Stimulated activated effector memory CD8-positive, alpha-beta T cell treated with anti-CD3 and anti-CD28 coated beads, Interleukin-12 subunit alpha, Interleukin-12 subunit beta, amount 100 ng/mL, for 72 hours (primary cell): Measurements from ENCODE around the gene SPRED1.

ENCODE experiments used
- ATAC-seq: fragments of 150-1000 bp; cut with Tn5 transposase; 2 replicates; pipeline ENCODE4 v1.10.0; 2021
- DNase-seq, 2 donors: peaks; one replicate each; pipeline ENCODE4 v3.0.0; 2021 to 2022; ENCODE audit warnings: low spot score in 2 of 2
- H3K27ac Mint-ChIP-seq: one replicate; pipeline ENCODE4 v1.8.0; 2022; ENCODE audit warnings: mild to moderate bottlenecking, mixed read lengths
- H3K36me3 Mint-ChIP-seq: one replicate; pipeline ENCODE4 v1.8.0; 2022; ENCODE audit warnings: mild to moderate bottlenecking, mixed read lengths
- H3K4me1 Mint-ChIP-seq: one replicate; pipeline ENCODE4 v1.8.0; 2022; ENCODE audit warnings: mixed read lengths
- H3K4me3 Mint-ChIP-seq: one replicate; pipeline ENCODE4 v1.8.0; 2022; ENCODE audit warnings: mild to moderate bottlenecking, mixed read lengths
- H3K9me3 Mint-ChIP-seq: one replicate; pipeline ENCODE4 v1.8.0; 2022; ENCODE audit warnings: mixed read lengths

Gene SPRED1

GRCh38 chr15:38252481-38253350 lies at the start of gene SPRED1:
Gene SPRED1, plus strand, starts transcription at chr15:38252836. Its CDS starts 350 bp downstream, at chr15:38253186.
- no peaks in the 10 kb centered on the region for H3K9me3 Mint-ChIP-seq

DNA sequence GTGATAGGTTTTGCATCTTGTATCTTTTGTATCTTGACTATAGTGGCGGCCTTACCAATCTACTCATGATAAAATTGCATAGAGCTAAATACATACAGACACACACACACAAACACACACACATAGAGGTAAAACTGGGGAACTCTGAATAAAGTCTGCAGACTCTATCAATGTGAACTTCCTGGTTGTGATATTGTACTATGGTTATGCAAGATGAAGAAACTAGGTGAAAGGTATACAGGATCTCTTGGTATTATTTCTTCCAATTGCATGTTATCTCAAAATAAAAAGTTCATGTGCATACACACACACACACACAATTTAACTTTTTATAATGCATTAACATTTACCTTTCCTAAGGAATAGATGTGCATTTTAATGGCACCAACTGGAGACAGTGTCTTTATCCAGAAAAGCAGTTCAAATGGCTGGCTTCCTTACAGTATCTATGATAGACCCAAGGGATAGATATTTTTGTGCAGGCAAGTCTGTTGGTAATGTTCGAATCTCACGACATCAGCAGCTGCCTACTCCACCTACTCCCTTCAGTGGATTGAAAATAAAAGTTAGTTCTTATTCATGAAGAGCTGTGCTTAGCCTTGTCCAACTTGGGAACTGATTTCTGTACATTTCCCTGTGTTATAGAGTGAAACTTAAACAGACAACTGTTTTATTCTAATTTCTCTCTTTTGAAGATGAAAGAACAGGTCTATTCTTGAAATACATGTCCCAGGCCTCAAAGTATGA lies 46.9 kb upstream of the SPRED1 start:
- no peaks in the 10 kb centered on the region for H3K9me3 Mint-ChIP-seq
- H3K4me3 Mint-ChIP-seq: no peak overlapping the region
- no peaks in the 10 kb centered on the region for H3K36me3 Mint-ChIP-seq
- H3K4me1 Mint-ChIP-seq: no peaks in the 10 kb centered on the region
- H3K27ac Mint-ChIP-seq: no peak overlapping the region
- no peak for DNase-seq
- no peak for ATAC-seq

More at GRCh38 chr15:38252481-38253350, at the start of gene SPRED1:
- no peaks in the 10 kb centered on the region for H3K36me3 Mint-ChIP-seq
- ATAC-seq (peak; percentile 44), DNase-seq (peak; percentile 9 to 59)
- H3K4me1 Mint-ChIP-seq: peaks cover 28% of the 10 kb centered on the region
- peak within 1 kb of the TSS; percentile 79 for H3K4me3 Mint-ChIP-seq
- H3K27ac Mint-ChIP-seq: peak within 1 kb of the TSS; percentile 64

- Mint-ChIP-seq H3K36me3 (no peaks in the 10 kb centered on the region), H3K27ac (no peak overlapping the region), H3K9me3 (no peaks in the 10 kb centered on the region), H3K4me3 (no peak overlapping the region), H3K4me1 (no peaks in the 10 kb centered on the region)
- ATAC-seq (no peak), DNase-seq (no peak)
These were observed 45.0 kb upstream of the SPRED1 start for GRCh38 chr15:38207621-38208020.

- Mint-ChIP-seq H3K9me3 (no peaks in the 10 kb centered on the region), H3K4me1 (no peaks in the 10 kb centered on the region), H3K4me3 (no peak overlapping the region), H3K36me3 (no peaks in the 10 kb centered on the region), H3K27ac (no peak overlapping the region)
- DNase-seq (no peak), ATAC-seq (no peak)
These were observed 44.4 kb upstream of the SPRED1 start for GRCh38 chr15:38208206-38208605.

DNA sequence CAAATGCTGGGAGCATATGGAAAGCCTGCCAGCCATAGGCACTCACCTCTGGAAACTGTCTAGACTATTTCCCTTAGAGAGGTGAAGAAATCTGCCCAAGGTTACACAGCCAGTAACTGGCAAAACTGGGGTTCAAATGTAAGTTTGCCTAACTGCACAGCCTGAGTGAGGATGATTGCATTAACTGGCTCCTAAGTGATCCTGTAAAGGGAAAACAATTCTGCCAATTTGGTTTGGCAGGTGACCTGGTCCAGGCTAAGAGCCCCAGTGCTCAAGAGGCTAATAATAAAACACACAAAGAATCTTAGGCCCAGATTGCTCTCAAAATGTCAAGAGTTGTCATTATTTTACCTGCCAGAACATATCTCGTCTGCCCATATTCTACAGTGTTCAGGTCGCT lies 43.9 kb upstream of the SPRED1 start:
- H3K9me3 Mint-ChIP-seq: no peaks in the 10 kb centered on the region
- H3K36me3 Mint-ChIP-seq: no peaks in the 10 kb centered on the region
- DNase-seq: no peak
- ATAC-seq: no peak
- H3K4me1 Mint-ChIP-seq: no peaks in the 10 kb centered on the region
- H3K27ac Mint-ChIP-seq: no peak overlapping the region
- H3K4me3 Mint-ChIP-seq: no peak overlapping the region

DNA sequence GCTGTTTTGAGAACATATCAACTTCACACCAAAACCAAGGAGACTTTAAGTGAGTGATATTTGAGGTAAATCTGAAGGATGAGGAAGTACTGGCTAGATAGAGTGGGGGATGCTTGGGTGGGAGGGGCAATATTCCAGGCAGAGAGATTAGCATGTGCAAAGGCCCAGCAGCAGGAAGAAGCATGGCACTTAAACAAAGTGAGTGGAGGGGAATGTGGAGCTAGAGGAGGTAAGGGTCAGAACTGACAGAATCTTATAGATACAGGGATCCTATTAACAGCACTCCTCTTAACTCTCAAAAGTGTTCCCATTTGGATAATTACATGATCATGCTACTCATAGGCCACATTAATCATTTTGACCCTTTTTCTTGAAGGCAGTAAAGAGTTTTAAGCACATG lies 41.4 kb upstream of the SPRED1 start:
- DNase-seq (no peak), ATAC-seq (no peak)
- Mint-ChIP-seq H3K27ac (no peak overlapping the region), H3K36me3 (no peaks in the 10 kb centered on the region), H3K9me3 (no peaks in the 10 kb centered on the region), H3K4me1 (no peaks in the 10 kb centered on the region), H3K4me3 (no peak overlapping the region)

- Mint-ChIP-seq H3K36me3 (no peaks in the 10 kb centered on the region), H3K27ac (no peak overlapping the region), H3K9me3 (no peaks in the 10 kb centered on the region), H3K4me3 (no peak overlapping the region), H3K4me1 (no peaks in the 10 kb centered on the region)
- no peak for DNase-seq
- no peak for ATAC-seq
These were observed 40.8 kb upstream of the SPRED1 start for GRCh38 chr15:38211811-38212210.

DNA sequence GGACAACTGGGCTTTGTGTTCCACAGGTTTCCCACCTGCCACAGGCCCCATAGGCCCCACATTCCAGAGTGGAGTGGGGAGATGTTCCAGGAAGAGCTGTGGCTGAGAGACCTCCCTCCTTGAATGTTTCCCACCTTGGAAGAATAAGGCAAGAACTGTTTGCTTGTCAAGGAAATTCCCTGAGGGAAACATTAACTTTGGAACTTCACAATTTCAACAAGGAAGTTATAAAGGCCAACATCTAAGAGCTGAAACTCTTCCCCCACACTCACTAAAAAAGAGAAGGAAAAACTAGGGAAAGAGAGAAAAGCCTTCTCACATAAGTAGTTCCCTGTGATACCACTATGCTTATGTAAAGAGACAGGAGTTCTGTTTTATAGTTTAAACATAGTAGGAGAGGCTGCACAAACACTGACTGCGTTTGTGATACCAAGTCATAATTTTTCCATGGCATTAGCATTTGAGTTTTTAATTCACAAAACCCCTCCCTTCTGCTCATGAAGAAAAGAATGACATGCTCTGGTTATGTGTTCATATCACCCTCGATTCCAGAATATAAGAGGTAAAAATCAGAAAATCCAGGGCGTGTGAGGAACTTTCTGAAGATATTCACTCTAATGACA lies 39.8 kb upstream of the SPRED1 start:
- H3K27ac Mint-ChIP-seq: no peak overlapping the region
- H3K36me3 Mint-ChIP-seq: no peaks in the 10 kb centered on the region
- no peaks in the 10 kb centered on the region for H3K4me1 Mint-ChIP-seq
- ATAC-seq (no peak), DNase-seq (no peak)
- H3K4me3 Mint-ChIP-seq: no peak overlapping the region
- H3K9me3 Mint-ChIP-seq: no peaks in the 10 kb centered on the region

DNA sequence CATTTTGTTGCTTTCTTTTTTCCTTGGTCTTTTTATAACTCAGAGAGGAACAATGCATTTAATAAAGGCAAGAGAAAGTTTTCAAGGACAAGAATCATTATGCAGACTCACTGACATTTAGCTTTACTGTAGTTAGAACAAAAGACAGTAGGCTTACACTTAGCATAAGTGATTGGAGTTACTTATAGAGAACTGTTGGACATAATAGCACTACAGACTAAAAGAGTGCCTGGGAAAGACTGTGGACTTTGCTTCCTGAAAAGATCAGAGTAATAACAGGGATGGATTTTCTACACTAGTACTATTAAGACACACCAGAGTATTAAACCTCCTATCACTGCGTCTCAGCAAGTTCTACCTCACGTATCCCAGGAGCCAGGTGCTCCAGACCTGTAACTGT lies 39.3 kb upstream of the SPRED1 start:
- H3K9me3 Mint-ChIP-seq: no peaks in the 10 kb centered on the region
- no peaks in the 10 kb centered on the region for H3K4me1 Mint-ChIP-seq
- H3K27ac Mint-ChIP-seq: no peak overlapping the region
- no peak for ATAC-seq
- no peaks in the 10 kb centered on the region for H3K36me3 Mint-ChIP-seq
- H3K4me3 Mint-ChIP-seq: no peak overlapping the region
- no peak for DNase-seq

- no peak overlapping the region for H3K27ac Mint-ChIP-seq
These were observed 36.9 kb upstream of the SPRED1 start for GRCh38 chr15:38215707-38216106.

GRCh38 chr15:38216763-38217162 lies 35.9 kb upstream of the SPRED1 start:
- Mint-ChIP-seq H3K9me3 (no peaks in the 10 kb centered on the region), H3K4me1 (peaks cover 9% of the 10 kb centered on the region), H3K36me3 (no peaks in the 10 kb centered on the region), H3K4me3 (no peak overlapping the region), H3K27ac (no peak overlapping the region)
- ATAC-seq (no peak), DNase-seq (no peak)

More at GRCh38 chr15:38215707-38216106, 36.9 kb upstream of the SPRED1 start:
- peaks cover 6% of the 10 kb centered on the region for H3K4me1 Mint-ChIP-seq
- no peak for DNase-seq
- H3K9me3 Mint-ChIP-seq: no peaks in the 10 kb centered on the region
- no peaks in the 10 kb centered on the region for H3K36me3 Mint-ChIP-seq
- H3K4me3 Mint-ChIP-seq: no peak overlapping the region
- no peak for ATAC-seq

DNA sequence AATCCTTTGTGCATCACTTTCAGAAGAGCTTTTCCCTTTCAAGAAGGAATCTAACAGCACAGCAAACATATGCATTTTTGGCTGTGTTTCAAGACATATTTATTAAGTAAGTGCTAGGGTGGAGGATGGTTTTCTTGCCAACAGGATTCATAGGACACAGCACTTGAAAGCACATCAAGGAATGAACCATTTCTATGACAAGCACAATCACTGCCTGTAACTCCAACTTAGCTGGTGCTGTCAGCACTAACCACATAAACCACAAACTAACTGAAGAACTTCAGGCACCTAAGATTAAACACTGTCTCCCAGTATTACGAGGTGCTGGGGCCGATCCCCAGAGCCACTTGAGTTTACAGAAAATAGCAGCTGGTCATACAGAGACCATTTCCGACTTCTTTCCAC lies 35.4 kb upstream of the SPRED1 start:
- H3K36me3 Mint-ChIP-seq: no peaks in the 10 kb centered on the region
- no peak for DNase-seq
- H3K27ac Mint-ChIP-seq: no peak overlapping the region
- H3K4me3 Mint-ChIP-seq: no peak overlapping the region
- peaks cover 9% of the 10 kb centered on the region for H3K4me1 Mint-ChIP-seq
- peak; percentile 64 for ATAC-seq
- no peaks in the 10 kb centered on the region for H3K9me3 Mint-ChIP-seq

DNA sequence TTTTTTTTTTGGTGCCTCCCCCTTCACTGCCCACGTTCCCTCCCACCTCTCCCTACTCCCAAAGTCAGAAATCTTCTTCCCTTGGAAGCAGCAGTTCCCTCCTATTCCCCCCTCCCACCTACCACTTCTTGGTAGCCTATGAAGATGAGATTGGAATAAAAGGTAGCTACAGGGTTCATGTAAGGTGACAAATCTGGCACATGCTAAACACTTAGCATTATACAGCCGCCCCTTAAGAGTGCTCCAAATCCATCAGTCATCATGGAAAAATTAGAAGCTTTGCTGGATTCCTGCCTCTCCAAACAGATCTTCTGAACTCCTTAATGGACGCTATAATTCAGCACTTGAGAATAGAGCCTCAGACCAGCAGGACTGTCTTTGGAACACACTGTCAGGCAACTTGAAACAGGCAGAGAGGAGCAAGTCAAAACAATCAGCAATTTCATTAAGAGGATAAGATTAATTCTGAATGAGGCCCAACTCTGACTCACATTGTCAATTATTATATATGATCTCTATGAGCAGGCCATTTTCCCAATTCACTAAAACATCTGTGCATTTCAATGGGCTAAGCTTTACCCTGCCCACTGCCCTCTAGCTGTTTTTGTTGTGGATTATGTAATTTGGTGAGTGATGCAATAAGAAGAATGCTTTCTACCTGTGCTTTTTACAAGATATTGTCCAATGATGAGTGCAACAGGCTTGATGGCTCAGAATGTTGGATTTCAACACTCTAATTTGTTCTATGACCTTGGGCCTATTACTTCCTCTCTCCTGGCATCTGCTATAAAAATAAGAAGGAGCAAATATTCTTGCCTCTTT lies 34.6 kb upstream of the SPRED1 start:
- H3K4me1 Mint-ChIP-seq: peaks cover 9% of the 10 kb centered on the region
- no peaks in the 10 kb centered on the region for H3K36me3 Mint-ChIP-seq
- no peak overlapping the region for H3K27ac Mint-ChIP-seq
- no peak for DNase-seq
- H3K4me3 Mint-ChIP-seq: no peak overlapping the region
- ATAC-seq: no peak
- H3K9me3 Mint-ChIP-seq: no peaks in the 10 kb centered on the region

DNA sequence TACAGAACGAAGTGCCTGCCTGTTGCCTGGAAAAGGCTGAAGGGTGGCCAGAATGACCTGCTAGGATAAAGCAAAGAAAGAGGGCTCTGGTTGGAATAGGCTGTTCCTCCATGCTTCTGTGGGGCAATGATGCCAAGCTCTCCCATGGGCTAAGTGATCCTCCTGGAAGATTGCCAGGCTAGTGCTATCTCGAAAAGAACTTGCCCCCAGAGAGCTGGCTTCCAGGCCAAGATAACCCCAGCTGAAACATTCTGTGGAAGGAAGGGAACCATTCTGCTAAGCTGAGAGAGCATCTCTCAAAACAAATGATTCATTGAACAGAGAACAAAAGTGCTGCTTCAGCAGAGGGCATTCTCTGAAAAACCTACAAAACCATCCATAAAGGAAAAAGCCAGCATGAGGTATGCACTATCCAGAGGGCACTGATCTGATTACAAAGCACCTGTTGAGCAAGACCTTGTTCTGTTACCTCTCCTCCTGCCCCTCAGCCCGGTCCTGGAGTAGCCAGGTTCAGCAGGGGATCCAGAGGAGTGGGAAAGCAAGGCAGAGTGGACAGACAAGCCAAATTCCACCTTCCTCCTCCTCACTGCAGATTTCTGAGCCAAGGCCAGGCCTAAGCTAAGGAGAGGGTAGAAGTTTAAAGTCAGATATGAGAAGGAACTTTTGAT lies 31.9 kb upstream of the SPRED1 start:
- no peak overlapping the region for H3K4me3 Mint-ChIP-seq

More for the DNA sequence above, 31.9 kb upstream of the SPRED1 start:
- DNase-seq (no peak), ATAC-seq (peak; percentile 19)
- no peak overlapping the region for H3K27ac Mint-ChIP-seq
- no peaks in the 10 kb centered on the region for H3K36me3 Mint-ChIP-seq
- peaks cover 9% of the 10 kb centered on the region for H3K4me1 Mint-ChIP-seq
- H3K9me3 Mint-ChIP-seq: no peaks in the 10 kb centered on the region
